Stimulated activated naive CD8-positive, alpha-beta T cell treated with anti-CD3 and anti-CD28 coated beads, Interleukin-15, Interleukin-2, amounts not matched to agents 100 ng/mL and 50 ng/mL, for 24 hours (primary cell): Measurements from ENCODE around the gene SC5D.

ENCODE experiments used
- H3K27ac Mint-ChIP-seq: one replicate; pipeline ENCODE4 v1.8.0; 2021; ENCODE audit warnings: mild to moderate bottlenecking, mixed read lengths
- H3K27me3 Mint-ChIP-seq: one replicate; pipeline ENCODE4 v1.8.0; 2021; ENCODE audit warnings: mixed read lengths
- H3K36me3 Mint-ChIP-seq: one replicate; pipeline ENCODE4 v1.8.0; 2021; ENCODE audit warnings: low read depth, mixed read lengths
- H3K4me1 Mint-ChIP-seq: one replicate; pipeline ENCODE4 v1.8.0; 2021; ENCODE audit warnings: low read depth, mixed read lengths
- H3K4me3 Mint-ChIP-seq: one replicate; pipeline ENCODE4 v1.8.0; 2021; ENCODE audit warnings: mild to moderate bottlenecking, mixed read lengths
- H3K9me3 Mint-ChIP-seq: one replicate; pipeline ENCODE4 v1.8.0; 2021; ENCODE audit warnings: mixed read lengths

Gene SC5D, protein sequence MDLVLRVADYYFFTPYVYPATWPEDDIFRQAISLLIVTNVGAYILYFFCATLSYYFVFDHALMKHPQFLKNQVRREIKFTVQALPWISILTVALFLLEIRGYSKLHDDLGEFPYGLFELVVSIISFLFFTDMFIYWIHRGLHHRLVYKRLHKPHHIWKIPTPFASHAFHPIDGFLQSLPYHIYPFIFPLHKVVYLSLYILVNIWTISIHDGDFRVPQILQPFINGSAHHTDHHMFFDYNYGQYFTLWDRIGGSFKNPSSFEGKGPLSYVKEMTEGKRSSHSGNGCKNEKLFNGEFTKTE

DNA sequence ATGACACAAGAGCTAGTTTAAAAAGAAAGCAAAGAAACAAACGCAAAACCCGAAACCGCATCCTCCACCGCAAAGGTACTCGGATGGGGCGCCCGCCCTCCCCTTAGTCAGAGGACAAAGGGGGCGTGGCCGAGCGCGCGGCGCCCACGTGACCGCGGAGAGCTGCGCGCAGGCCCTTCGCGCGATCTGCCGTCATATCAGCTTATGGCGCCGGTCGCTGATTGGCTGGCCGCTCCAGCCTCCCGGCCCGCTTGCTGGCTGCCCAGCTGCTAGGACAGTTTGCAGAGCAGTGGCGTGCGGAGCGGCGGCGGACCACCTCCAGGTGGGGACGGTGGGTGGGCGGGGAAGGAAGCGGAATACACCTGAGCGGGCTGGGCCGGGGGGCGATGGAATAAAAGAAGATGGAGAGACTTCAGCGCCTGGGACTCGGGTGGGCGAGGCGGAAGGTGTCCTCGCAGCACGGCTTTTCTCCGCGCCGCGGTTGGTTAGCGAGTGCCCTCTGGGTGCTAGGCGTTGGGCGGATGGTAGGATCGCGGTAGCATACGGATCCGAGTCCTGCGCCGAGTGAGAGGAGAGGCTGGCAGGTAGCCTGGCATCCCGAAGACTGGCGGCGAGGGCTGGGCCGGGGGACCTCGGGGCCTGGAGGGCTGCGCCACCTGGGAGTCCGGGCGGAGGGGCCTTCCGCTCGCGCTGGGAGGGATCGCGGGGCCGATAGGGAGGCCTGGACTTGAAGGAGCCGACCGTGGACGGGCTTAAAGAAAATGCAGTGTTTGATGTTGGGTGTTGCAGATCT, at the start of gene SC5D:
Gene SC5D, plus strand, starts transcription at position 277 of the 793 bp plus-strand sequence. CDS start 10,605 bp downstream, outside the sequence.
- peaks cover 40% of the 10 kb centered on the region for H3K4me1 Mint-ChIP-seq
- peak within 1 kb of the TSS; percentile 88 for H3K4me3 Mint-ChIP-seq
- no peaks in the 10 kb centered on the region for H3K27me3 Mint-ChIP-seq
- peaks cover 6% of the 10 kb centered on the region for H3K36me3 Mint-ChIP-seq
- H3K9me3 Mint-ChIP-seq: no peaks in the 10 kb centered on the region
- H3K27ac Mint-ChIP-seq: peak within 1 kb of the TSS; percentile 93

DNA sequence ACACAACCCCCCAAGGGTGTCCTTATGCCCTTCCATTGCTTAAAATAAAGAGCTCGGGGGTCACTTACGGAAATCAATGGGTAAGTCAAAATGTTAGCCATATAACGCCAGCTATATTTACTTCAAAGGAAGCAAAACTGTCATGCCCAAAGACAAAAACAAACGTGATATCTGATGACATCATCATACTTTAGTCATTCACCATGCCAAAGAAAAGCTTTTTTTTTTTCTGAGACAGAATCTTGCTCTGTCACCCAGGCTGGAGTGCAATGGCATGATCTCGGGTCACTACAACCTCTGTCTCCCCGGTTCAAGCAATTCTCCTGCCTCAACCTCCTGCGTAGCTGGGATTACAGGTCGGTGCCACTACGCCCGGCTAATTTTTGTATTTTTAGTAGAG, 47.7 kb upstream of the SC5D start:
- no peak overlapping the region for H3K4me3 Mint-ChIP-seq
- no peaks in the 10 kb centered on the region for H3K9me3 Mint-ChIP-seq
- peaks cover 5% of the 10 kb centered on the region for H3K27me3 Mint-ChIP-seq
- H3K36me3 Mint-ChIP-seq: no peaks in the 10 kb centered on the region
- H3K27ac Mint-ChIP-seq: no peak overlapping the region
- H3K4me1 Mint-ChIP-seq: peaks cover 4% of the 10 kb centered on the region

DNA sequence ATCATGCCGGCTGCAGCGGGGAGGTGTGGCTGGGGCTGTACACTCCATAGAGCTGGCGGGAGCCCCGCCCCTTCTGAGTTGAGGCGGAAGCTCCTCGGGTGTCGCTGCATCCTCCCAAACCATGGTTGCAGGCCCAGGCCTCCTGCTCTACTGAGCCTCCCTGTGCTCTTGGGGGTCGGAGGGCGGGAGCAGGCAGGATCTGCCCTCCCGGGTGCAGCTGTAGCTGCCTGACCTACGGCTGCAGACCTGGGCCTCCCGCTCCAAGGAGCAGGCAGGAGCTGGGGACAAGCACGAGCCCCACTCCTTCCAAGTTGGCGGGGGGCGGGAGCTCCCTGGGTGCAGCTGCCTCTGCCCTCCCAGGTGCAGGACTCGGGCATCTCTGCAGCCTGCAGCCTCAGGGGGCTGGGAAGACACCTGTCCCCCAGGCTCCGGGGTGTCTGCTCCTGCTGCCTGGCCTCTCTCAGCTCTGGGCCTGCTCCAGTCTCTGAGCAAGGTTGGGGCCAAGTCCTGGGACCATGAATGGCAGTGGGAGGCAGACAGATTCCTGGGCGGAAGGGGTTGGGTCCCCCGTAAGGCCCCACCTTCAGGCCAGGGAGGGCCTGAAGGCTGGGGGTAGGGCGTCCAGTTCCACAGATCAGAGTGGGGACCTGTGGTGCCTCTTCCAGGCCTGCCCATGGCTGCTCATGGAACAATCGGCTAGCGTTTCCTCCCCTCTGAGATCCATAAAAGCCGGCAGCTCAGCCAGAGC, 46.4 kb upstream of the SC5D start:
- H3K36me3 Mint-ChIP-seq: no peaks in the 10 kb centered on the region
- no peaks in the 10 kb centered on the region for H3K9me3 Mint-ChIP-seq
- peaks cover 4% of the 10 kb centered on the region for H3K4me1 Mint-ChIP-seq
- no peaks in the 10 kb centered on the region for H3K27me3 Mint-ChIP-seq
- H3K27ac Mint-ChIP-seq: no peak overlapping the region
- H3K4me3 Mint-ChIP-seq: no peak overlapping the region

DNA sequence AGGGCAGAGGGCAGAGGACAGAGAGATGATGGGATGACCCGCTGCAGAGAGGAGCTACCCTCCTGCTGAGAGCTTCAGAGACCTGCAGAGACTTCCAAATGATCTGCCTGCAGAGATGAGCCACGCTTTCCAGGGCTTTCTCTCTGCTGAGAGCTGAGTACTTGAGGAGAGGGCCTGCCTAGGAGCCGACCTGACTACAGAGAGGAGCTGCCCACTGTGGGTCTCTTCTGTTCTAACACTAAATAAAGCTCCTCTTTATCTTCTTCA, 45.9 kb upstream of the SC5D start:
- peaks cover 4% of the 10 kb centered on the region for H3K4me1 Mint-ChIP-seq
- no peak overlapping the region for H3K4me3 Mint-ChIP-seq
- H3K27ac Mint-ChIP-seq: no peak overlapping the region
- H3K27me3 Mint-ChIP-seq: no peaks in the 10 kb centered on the region
- no peaks in the 10 kb centered on the region for H3K9me3 Mint-ChIP-seq
- no peaks in the 10 kb centered on the region for H3K36me3 Mint-ChIP-seq

DNA sequence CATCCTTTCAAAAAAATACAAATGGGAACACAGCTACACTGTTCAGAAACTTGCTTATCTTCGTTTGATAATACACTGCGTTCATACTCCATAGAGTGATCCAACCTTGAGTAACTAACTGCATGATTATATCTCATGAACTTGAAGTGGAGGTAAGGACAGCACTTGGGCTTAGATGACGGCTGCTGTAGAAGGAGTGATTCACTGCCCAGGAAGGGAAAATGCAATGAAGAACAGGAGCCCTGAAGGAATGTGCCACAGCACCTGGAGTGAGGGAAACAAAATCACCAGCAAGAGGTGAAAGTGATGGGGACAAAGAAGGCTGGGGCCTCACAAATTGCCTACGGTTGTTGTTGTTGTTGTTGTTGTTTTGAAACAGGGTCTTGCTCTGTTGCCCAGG, 44.1 kb upstream of the SC5D start:
- peaks cover 4% of the 10 kb centered on the region for H3K4me1 Mint-ChIP-seq
- H3K27me3 Mint-ChIP-seq: no peaks in the 10 kb centered on the region
- no peaks in the 10 kb centered on the region for H3K9me3 Mint-ChIP-seq
- H3K4me3 Mint-ChIP-seq: no peak overlapping the region
- no peaks in the 10 kb centered on the region for H3K36me3 Mint-ChIP-seq
- no peak overlapping the region for H3K27ac Mint-ChIP-seq

DNA sequence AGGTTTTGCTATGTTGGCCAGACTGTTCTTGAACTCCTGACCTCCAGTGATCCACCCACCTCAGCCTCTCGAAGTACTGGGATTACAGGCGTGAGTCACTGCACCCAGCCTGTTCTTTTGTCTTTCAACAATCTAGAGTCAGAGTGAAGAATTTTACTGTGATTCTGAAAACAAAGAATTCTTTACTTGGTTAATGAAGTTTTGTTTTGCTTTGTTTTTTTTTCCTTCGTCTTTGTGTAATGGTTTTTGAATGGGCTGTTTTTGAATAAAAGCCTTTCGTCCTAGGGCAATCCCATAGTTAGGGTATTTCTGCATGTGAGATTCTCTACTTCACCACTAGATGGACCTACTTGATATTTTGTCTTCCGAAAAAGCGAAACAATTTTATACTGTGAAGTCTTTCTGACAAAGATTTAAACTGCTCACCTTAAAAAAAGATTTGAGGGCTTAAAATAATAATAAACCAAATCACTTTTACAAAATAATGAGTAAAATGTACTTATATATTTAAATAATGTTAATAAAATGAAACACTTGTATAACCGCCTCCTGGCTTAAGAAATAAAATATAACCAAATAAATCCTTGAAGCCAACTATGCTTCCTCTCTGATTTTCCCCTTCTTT, 43.4 kb upstream of the SC5D start:
- H3K27me3 Mint-ChIP-seq: peaks cover 2% of the 10 kb centered on the region
- peaks cover 4% of the 10 kb centered on the region for H3K4me1 Mint-ChIP-seq
- H3K36me3 Mint-ChIP-seq: no peaks in the 10 kb centered on the region
- H3K27ac Mint-ChIP-seq: no peak overlapping the region
- H3K9me3 Mint-ChIP-seq: no peaks in the 10 kb centered on the region
- H3K4me3 Mint-ChIP-seq: no peak overlapping the region

DNA sequence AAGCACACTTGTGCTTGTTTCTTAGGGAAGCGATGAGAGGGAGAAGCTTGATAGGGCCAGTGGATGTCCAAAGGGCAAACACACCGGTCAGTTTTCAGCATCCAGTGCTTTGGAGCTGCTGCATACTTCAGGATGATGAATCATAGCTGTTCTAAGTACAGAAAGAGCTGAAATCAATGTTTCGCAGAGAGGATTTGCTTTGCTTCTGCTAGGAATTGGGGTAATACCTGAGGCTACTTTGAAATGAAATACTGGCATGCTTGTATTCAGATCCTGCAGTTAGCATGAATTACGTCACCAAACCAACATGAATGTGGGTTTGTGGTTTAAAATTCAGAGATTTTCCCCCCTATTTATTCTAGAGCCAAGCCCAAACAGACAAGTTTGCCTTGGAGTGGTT, 41.7 kb upstream of the SC5D start:
- Mint-ChIP-seq H3K27me3 (peaks cover 4% of the 10 kb centered on the region), H3K36me3 (no peaks in the 10 kb centered on the region), H3K4me1 (peaks cover 4% of the 10 kb centered on the region), H3K27ac (no peak overlapping the region), H3K4me3 (no peak overlapping the region), H3K9me3 (no peaks in the 10 kb centered on the region)

DNA sequence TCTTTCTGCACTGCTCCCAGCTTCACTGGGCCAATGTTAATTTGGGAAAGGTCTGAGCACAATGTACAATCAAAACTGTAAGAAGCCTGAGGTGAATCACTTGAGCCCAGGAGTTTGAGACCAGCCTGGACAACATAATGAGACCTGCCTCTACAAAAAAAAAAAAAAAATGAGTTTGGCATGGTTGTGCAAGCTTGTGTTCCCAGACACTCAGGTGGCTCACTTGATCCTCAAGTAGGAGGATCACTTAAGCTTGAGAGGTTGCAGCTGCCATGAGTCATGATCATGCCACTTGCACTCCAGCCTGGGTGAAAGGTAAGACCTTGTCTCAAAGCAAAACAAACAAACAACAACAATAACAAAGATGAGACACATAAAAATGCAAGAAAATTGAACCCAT, 38.6 kb upstream of the SC5D start:
- H3K9me3 Mint-ChIP-seq: no peaks in the 10 kb centered on the region
- no peak overlapping the region for H3K27ac Mint-ChIP-seq
- H3K36me3 Mint-ChIP-seq: no peaks in the 10 kb centered on the region
- H3K4me1 Mint-ChIP-seq: peaks cover 3% of the 10 kb centered on the region
- H3K4me3 Mint-ChIP-seq: no peak overlapping the region
- H3K27me3 Mint-ChIP-seq: peaks cover 8% of the 10 kb centered on the region

DNA sequence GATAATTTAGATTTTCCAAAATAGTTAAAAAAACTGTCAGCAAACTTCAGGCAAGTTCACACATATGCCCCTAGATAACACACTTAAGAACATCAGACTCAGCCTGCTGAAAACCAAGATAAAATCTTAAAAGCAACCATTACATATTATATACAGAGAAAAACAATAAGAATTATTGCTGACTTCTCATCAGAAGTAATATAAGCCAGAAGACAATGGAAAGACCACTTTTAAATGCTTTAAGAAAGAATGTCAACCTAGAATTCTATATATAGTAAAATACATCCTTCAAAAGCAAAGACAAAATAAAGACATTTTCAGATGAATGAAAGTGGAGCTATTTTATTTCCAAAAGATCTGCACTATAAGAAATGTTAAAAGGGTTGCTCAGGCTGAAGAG, 37.8 kb upstream of the SC5D start:
- Mint-ChIP-seq H3K27me3 (peaks cover 8% of the 10 kb centered on the region), H3K4me3 (no peak overlapping the region), H3K4me1 (no peaks in the 10 kb centered on the region), H3K27ac (no peak overlapping the region), H3K9me3 (no peaks in the 10 kb centered on the region), H3K36me3 (no peaks in the 10 kb centered on the region)

DNA sequence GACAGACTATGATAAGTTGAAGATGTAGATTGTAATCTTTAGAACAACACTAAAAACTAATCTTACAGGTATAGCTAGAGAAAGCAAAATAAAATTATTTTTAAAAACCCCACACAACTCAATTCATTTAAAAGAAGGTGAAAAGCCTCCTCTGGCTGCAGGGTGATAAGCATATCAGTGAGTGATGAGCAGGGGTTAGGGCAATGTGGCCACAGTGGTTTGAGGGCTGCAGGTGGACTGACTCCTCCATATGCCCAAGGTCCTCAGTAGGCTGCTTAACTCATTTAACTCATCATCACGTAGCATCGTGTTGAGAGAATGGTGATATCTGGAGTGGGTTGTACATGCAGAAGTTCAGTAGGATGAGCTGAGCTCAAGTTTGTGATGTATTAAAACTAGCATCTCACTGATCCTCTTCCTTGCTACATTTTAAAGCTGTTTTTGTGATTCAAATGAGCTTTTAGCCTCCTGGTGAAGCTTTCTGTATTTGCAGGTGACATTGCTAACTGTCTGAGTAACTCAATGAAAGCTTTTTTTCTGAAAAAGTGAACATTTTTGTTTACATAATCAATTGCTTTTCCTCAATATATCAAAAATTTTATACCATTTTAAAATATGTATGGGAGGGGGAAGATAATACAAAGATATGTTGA, 37.0 kb upstream of the SC5D start:
- Mint-ChIP-seq H3K4me1 (no peaks in the 10 kb centered on the region), H3K27me3 (peaks cover 10% of the 10 kb centered on the region), H3K36me3 (no peaks in the 10 kb centered on the region), H3K27ac (no peak overlapping the region), H3K4me3 (no peak overlapping the region), H3K9me3 (no peaks in the 10 kb centered on the region)

DNA sequence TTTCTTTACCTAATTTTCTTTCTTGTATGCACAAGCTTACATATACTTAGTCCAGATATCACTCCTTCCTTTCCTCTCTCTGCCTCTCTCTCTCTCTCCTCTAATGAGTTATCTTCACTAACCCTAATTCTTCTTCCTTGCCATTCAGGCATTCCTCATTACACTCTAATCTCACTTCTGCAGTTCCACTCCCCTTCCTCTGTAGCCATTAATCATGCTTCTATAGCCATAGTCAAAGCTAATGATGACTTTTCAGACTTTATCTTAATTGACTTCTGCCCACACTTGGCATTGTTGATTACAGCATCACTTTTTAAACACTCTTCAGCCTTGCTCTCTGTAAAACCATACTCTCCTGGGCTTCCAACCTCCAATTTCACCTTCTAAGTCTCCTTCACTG, 35.3 kb upstream of the SC5D start:
- Mint-ChIP-seq H3K9me3 (no peaks in the 10 kb centered on the region), H3K4me1 (no peaks in the 10 kb centered on the region), H3K27me3 (peaks cover 25% of the 10 kb centered on the region), H3K4me3 (no peak overlapping the region), H3K36me3 (no peaks in the 10 kb centered on the region), H3K27ac (no peak overlapping the region)

DNA sequence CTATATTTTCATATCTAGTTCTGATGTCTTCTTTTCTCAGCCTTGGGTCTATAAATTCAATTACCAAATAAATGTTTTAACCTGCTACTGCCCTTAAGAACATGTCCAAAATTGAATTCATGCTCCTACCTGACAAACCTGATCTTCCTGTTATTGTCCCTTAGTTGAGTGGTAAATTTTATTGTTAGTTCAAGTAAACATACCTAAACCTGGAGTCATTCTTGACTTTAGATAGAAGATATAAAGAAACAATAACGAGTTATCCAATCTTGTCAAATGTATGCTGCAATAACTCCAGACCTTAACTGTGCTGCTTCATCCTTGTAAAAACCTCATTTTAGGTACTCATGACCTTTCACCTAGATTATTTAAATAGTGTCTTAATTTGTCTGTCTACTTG, 34.6 kb upstream of the SC5D start:
- peaks cover 2% of the 10 kb centered on the region for H3K36me3 Mint-ChIP-seq
- H3K9me3 Mint-ChIP-seq: no peaks in the 10 kb centered on the region
- H3K27ac Mint-ChIP-seq: no peak overlapping the region
- no peak overlapping the region for H3K4me3 Mint-ChIP-seq
- peaks cover 28% of the 10 kb centered on the region for H3K27me3 Mint-ChIP-seq
- no peaks in the 10 kb centered on the region for H3K4me1 Mint-ChIP-seq

DNA sequence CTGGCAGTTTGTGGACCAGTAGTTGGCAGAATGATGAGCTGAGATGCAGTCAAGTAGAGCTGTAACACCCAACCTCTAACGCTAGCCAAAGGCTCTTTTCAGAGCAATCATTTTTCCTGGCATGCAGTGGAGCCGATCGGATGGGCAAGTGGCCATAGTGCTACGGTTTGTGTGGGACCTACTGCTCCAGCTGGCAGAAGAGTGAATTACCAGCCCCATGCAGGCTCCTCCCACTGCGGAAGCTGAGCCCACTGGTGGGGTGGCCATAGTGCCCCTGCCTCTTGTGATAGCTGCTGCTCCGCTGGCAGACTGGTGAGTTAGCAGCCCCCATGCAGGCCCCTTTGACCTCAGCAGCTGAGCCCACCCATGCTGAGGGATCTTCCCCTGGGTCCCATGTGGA, 27.0 kb upstream of the SC5D start:
- H3K27me3 Mint-ChIP-seq: peaks cover 63% of the 10 kb centered on the region
- H3K27ac Mint-ChIP-seq: no peak overlapping the region

DNA sequence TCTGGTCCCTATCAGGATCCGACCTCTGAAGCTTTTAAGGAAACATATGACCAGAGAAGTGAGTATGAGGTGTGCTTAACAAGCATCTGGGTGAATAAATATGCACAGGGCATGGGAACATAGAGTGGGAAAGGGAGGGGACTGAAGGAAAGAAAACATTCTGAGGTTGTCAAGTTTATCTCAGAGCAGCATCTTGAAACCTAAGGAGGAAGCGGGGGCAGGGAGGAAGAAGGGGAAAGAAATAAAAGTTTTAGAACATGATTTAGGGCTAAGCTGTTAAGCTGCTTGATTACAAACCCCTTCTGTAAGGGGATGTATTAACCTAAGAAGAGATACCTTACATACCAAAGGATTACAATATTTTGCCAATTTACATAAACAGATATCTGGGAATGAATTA, 24.0 kb upstream of the SC5D start:
- peaks cover 42% of the 10 kb centered on the region for H3K27me3 Mint-ChIP-seq
- H3K4me1 Mint-ChIP-seq: no peaks in the 10 kb centered on the region
- no peak overlapping the region for H3K27ac Mint-ChIP-seq
- no peak overlapping the region for H3K4me3 Mint-ChIP-seq
- H3K9me3 Mint-ChIP-seq: no peaks in the 10 kb centered on the region
- no peaks in the 10 kb centered on the region for H3K36me3 Mint-ChIP-seq

More for the DNA sequence above, 27.0 kb upstream of the SC5D start:
- peaks cover 4% of the 10 kb centered on the region for H3K36me3 Mint-ChIP-seq
- no peak overlapping the region for H3K4me3 Mint-ChIP-seq
- H3K4me1 Mint-ChIP-seq: no peaks in the 10 kb centered on the region
- H3K9me3 Mint-ChIP-seq: no peaks in the 10 kb centered on the region
